Ammon's horn (tissue), 1 donor: ENCODE data around the gene IDH3B.
"Not testable (repeated sequence)": the region's sequence is repeated elsewhere in the genome, so short reads cannot be mapped to it uniquely, and the experiment has no call there.

Source experiments
- DNase-seq: peaks from one replicate; pipeline ENCODE4 v3.0.0-alpha.2; 2016; ENCODE audit warnings: low spot score

IDH3B gene

GRCh38 chr20:2694519-2694918 lies 30.5 kb upstream of the IDH3B start:
- no peak for DNase-seq

GRCh38 chr20:2694008-2694471 lies 30.0 kb upstream of the IDH3B start:
- no peak for DNase-seq

- DNase-seq, result peak; percentile 34
Observed at GRCh38 chr20:2693286-2694007, 29.4 kb upstream of the IDH3B start.

- no peak for DNase-seq
Observed at GRCh38 chr20:2692886-2693285, 28.9 kb upstream of the IDH3B start.

GRCh38 chr20:2692036-2692885 lies 28.2 kb upstream of the IDH3B start, which contains the start of gene EBF4:
Gene EBF4, plus strand, starts transcription at chr20:2692780. Its CDS starts 866 bp downstream, at chr20:2693646.
- peak; percentile 47 for DNase-seq

- no peak for DNase-seq
Observed at GRCh38 chr20:2691663-2692035, 27.6 kb upstream of the IDH3B start.

- DNase-seq, result no peak
Observed at GRCh38 chr20:2691127-2691526, 27.1 kb upstream of the IDH3B start.

GRCh38 chr20:2690718-2691117 lies 26.7 kb upstream of the IDH3B start:
- no peak for DNase-seq

GRCh38 chr20:2690213-2690612 lies 26.2 kb upstream of the IDH3B start:
- no peak for DNase-seq

- DNase-seq, result peak; percentile 65
Observed at GRCh38 chr20:2688041-2688591, 24.1 kb upstream of the IDH3B start.

- no peak for DNase-seq
Observed at GRCh38 chr20:2687514-2687913, 23.5 kb upstream of the IDH3B start.

GRCh38 chr20:2684817-2685216 lies 20.8 kb upstream of the IDH3B start:
- not testable (repeated sequence) for DNase-seq

- DNase-seq, result not testable (repeated sequence)
Observed at GRCh38 chr20:2682040-2682439, 18.0 kb upstream of the IDH3B start.

GRCh38 chr20:2680046-2680445 lies 16.0 kb upstream of the IDH3B start:
- no peak for DNase-seq

- no peak for DNase-seq
Observed at GRCh38 chr20:2673453-2673852, 9.4 kb upstream of the IDH3B start.

- DNase-seq, result no peak
Observed at GRCh38 chr20:2672446-2672845, 8.4 kb upstream of the IDH3B start.

- no peak for DNase-seq
Observed at GRCh38 chr20:2671977-2672376, 8.0 kb upstream of the IDH3B start.

GRCh38 chr20:2663364-2663886 lies 591 bp downstream of the IDH3B start:
- no peak for DNase-seq

GRCh38 chr20:2659547-2659946 lies 4.5 kb downstream of the IDH3B start:
- DNase-seq, result no peak

GRCh38 chr20:2658414-2659354 lies 5.3 kb downstream of the IDH3B start:
- no peak for DNase-seq

GRCh38 chr20:2657674-2658073 lies 6.3 kb downstream of the IDH3B start:
- no peak for DNase-seq
